ENCODE measurements around the gene ARPP19. TPM values are rescaled to one million over a fixed set of nuclear protein-coding genes. Genes with fewer than 3 reads are reported as not detected.

Gene ARPP19
- total RNA-seq, 1 donor from 2014 or later: 71.7 TPM

DNA sequence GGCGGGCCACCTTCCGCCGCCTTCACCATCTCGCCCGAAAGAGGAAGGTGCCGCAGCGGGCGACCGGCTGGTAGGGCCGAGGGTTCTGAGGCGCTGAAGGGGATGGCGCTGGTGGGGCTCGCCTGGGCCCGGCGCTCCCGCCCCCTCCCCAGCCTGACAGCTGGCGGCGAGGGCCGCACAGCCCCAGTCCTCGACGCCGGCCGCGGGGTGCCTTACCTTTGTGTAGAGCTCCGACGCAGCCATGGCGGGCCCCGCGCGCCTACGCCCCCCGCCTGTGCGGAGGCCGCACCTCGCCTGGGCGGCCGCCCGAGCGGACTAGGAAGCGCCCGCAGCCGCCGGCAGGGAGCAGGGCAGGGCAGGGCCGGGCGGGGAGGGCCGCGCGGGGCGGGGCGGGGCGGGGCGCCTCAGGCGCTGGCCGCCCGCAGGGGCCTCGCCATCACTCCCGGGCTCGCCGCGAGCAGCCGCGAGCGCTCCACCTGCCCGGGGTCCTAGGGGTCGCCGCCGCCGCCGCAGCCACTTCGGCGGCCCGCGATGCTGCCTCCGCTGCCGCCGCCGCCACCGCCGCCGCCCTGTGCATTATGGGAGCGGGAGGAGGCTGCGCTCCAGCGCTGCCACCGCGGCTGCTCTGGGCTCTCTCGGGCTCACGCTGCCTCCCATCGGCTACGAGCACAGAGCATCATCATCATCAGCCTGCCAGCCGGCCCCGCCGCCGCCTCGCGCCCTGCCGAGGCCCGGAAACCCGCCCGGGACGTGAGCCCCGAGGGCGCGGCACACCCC lies 40.1 kb downstream of the ARPP19 start, which contains the start of gene MYO5A:
TSS of gene MYO5A (minus strand) at position 317 of the 777 bp plus-strand sequence. CDS start at position 243, 74 bp downstream.
- H3K4me1 ChIP-seq: peaks cover 0 to 6% of the 10 kb centered on the region in 2 donors
- H3K4me3 ChIP-seq: peak within 1 kb of the TSS; percentile 86 to 92
- H3K27me3 ChIP-seq: no peaks in the 10 kb centered on the region
- no peaks in the 10 kb centered on the region for H3K36me3 ChIP-seq
- intact Hi-C loops (cut with DNase I): loop anchor here (2.0 to 5.0 kb wide), 4 partner anchors 40 to 266 kb away; partner anchors contain the start of genes ARPP19 and ATOSA
- H3K9me3 ChIP-seq: no peaks in the 10 kb centered on the region
- peak within 1 kb of the TSS; percentile 78 to 87 for H3K27ac ChIP-seq
- DNase-seq (ENCODE audit: low spot score in 2 of 2): peak in 1 of 2 donors; percentile 85
- TF ChIP-seq, protein P1, sequence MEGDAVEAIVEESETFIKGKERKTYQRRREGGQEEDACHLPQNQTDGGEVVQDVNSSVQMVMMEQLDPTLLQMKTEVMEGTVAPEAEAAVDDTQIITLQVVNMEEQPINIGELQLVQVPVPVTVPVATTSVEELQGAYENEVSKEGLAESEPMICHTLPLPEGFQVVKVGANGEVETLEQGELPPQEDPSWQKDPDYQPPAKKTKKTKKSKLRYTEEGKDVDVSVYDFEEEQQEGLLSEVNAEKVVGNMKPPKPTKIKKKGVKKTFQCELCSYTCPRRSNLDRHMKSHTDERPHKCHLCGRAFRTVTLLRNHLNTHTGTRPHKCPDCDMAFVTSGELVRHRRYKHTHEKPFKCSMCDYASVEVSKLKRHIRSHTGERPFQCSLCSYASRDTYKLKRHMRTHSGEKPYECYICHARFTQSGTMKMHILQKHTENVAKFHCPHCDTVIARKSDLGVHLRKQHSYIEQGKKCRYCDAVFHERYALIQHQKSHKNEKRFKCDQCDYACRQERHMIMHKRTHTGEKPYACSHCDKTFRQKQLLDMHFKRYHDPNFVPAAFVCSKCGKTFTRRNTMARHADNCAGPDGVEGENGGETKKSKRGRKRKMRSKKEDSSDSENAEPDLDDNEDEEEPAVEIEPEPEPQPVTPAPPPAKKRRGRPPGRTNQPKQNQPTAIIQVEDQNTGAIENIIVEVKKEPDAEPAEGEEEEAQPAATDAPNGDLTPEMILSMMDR (IDR thresholded peaks at IDR 0.05): peak in 2 of 3 experiments; percentile 13 to 17

DNA sequence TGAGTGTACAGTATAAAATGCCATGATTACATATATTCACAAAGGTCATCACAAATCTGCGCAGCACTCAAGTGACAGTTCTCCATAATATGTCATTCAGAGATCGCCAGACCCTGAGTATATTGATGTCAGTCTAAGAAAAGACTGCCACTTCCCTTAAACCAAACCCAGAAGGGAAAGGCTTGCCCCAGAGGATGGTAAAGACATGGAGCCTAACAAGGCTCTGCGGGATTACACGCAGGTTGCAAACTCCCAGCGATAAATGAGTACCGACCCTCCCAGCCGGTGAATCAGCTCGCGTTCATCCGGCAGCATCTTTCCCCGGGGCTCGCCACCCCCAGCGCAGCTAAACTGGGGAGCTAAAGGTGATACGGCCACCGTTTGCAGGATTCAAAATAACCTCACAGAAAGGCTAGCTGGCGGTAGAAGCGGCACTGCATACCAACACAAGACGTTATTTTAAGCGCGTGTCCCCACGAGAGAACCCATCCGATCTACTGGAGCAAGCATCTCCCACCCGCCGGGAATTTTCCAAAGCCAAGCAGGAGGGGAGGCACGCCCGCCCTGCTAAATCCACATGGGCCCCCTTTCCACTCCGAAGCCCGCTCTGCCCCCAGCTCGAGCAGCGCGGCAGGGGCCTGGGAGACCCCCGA lies 40.8 kb downstream of the ARPP19 start:
- intact Hi-C loops (cut with DNase I): loop anchor here (2.0 to 5.0 kb wide), 4 partner anchors 41 to 266 kb away; partner anchors contain the start of genes ARPP19 and ATOSA
- peak overlapping the region; percentile 86 to 92 for H3K4me3 ChIP-seq
- no peaks in the 10 kb centered on the region for H3K9me3 ChIP-seq
- no peaks in the 10 kb centered on the region for H3K36me3 ChIP-seq
- TF ChIP-seq, protein P1 (IDR thresholded peaks at IDR 0.05): no peak
- no peak for DNase-seq (ENCODE audit: low spot score in 2 of 2)
- peak overlapping the region; percentile 78 to 87 for H3K27ac ChIP-seq
- H3K27me3 ChIP-seq: no peaks in the 10 kb centered on the region
- H3K4me1 ChIP-seq: peaks cover 0 to 6% of the 10 kb centered on the region in 2 donors

DNA sequence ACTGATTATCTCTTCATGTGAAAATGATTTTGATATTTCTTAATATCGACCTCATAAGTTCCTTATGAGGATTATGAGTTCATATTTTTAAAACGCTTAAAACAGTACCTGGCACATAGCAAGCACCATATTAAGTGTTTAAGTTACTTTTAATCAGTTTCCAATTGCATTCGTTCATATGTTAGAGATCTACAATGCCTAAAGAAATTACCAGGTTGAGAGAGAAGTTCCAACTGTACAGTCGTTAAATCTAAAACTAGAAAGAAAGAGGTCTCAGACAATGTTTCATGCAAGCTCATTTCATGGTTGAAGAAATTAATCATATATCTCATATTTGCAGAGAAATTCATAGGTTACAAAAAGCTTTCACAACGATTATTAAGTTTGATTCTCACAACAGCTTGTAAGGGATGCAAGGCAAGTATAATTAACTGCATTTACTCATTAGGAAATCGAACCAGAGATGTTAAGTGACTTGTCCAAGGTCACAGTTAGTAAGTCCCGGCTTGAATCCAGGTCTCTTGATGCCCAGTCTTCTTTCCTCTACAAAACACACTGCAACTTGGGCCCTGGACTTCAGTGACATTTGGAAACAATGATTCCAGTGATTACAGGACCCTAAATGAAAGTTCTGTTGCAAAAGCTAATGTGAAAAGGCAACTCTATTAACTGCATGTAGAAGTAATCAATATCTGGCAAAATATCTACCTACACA lies 41.5 kb downstream of the ARPP19 start:
- TF ChIP-seq, protein P1 (IDR thresholded peaks at IDR 0.05): no peak
- DNase-seq (ENCODE audit: low spot score in 2 of 2): no peak
- peak overlapping the region in 1 of 2 donors; percentile 87 for H3K27ac ChIP-seq
- no peaks in the 10 kb centered on the region for H3K36me3 ChIP-seq
- H3K4me1 ChIP-seq: peaks cover 0 to 6% of the 10 kb centered on the region in 2 donors
- intact Hi-C loops (cut with DNase I): loop anchor here (5.0 kb wide), 2 partner anchors 205 to 265 kb away; no protein-coding TSS in a partner anchor
- no peaks in the 10 kb centered on the region for H3K9me3 ChIP-seq
- peak overlapping the region; percentile 86 to 92 for H3K4me3 ChIP-seq
- no peaks in the 10 kb centered on the region for H3K27me3 ChIP-seq

DNA sequence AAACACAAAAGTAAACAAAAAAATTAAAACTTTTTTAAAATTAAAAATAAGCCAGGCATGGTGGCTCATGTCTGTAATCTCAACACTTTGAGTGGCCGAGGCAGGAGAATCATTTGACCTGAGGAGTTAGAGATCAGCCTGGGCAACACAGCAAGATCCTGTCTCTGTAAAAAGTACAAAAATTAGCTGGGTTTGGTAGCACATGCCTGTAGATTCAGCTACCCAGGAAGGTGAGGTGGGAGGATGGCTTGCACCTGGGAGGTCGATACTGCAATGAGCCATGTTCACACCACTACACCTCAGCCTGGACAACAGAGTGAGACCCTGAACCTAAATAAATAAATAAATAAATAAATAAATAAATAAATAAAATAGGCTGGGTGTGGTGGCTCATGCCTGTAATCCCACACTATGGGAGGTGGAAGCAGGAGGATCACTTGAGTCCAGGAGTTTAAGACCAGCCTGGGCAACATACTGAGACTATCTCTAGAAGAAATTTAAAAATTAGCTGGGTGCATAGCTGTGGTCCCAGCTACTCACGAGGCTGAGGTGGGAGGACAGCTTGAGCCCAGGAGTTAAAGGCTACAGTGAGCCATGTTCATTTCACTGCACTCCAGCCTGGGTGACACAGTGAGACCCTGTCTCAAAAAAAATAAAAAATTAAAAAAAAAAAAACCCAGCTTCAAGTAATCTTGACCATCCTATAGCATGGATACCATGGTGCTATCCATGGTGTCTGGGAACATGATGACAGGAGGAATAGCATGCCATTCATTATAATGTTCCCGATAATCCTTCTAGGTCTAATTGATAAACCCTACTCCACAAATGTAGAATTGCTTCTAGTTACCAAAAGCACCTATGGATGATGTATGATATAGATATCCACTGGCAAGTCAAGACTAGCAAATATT lies 44.4 kb downstream of the ARPP19 start:
- no peak for DNase-seq (ENCODE audit: low spot score in 2 of 2)
- Histone ChIP-seq H3K27ac (no peak overlapping the region), H3K27me3 (no peaks in the 10 kb centered on the region), H3K4me3 (no peak overlapping the region), H3K36me3 (no peaks in the 10 kb centered on the region), H3K9me3 (no peaks in the 10 kb centered on the region), H3K4me1 (peaks cover 0 to 1% of the 10 kb centered on the region in 2 donors)
- TF ChIP-seq, protein P1 (IDR thresholded peaks at IDR 0.05): no peak
- intact Hi-C loops (cut with DNase I): loop anchor here (5.0 kb wide), 2 partner anchors 208 to 262 kb away; no protein-coding TSS in a partner anchor
